NOMO-1 treated with DMSO at 0.1 percent for 48 hours (cell line): Measurements from ENCODE around the gene KCNK2.

Experiments
- DNase-seq: peaks from one replicate; lab custom pipeline; 2025; ENCODE audit not compliant: unreplicated experiment; lab: John Stamatoyannopoulos, UW

KCNK2 gene

GRCh38 chr1:215250913-215251312 lies 168.4 kb downstream of the KCNK2 start:
- no peak for DNase-seq

- DNase-seq, result no peak
Observed at GRCh38 chr1:215251428-215251827, 168.9 kb downstream of the KCNK2 start.

- no peak for DNase-seq
Observed at GRCh38 chr1:215252164-215252563, 169.6 kb downstream of the KCNK2 start.

- peak; percentile 4 for DNase-seq
Observed at GRCh38 chr1:215256936-215257679, 174.6 kb downstream of the KCNK2 start.

- no peak for DNase-seq
Observed at GRCh38 chr1:215260711-215261110, 178.2 kb downstream of the KCNK2 start.

- DNase-seq, result no peak
Observed at GRCh38 chr1:215262106-215262505, 179.6 kb downstream of the KCNK2 start.

- DNase-seq, result no peak
Observed at GRCh38 chr1:215263636-215264035, 181.1 kb downstream of the KCNK2 start.

GRCh38 chr1:215264649-215265048 lies 182.1 kb downstream of the KCNK2 start:
- no peak for DNase-seq

GRCh38 chr1:215267495-215267894 lies 185.0 kb downstream of the KCNK2 start:
- DNase-seq, result no peak

GRCh38 chr1:215269955-215270354 lies 187.4 kb downstream of the KCNK2 start:
- no peak for DNase-seq

- no peak for DNase-seq
Observed at GRCh38 chr1:215273838-215274516, 191.4 kb downstream of the KCNK2 start.

- DNase-seq, result no peak
Observed at GRCh38 chr1:215276582-215276981, 194.0 kb downstream of the KCNK2 start.

- DNase-seq, result no peak
Observed at GRCh38 chr1:215277532-215277931, 195.0 kb downstream of the KCNK2 start.

- DNase-seq, result no peak
Observed at GRCh38 chr1:215279682-215280081, 197.1 kb downstream of the KCNK2 start.

GRCh38 chr1:215282557-215282956 lies 200.0 kb downstream of the KCNK2 start:
- no peak for DNase-seq

- no peak for DNase-seq
Observed at GRCh38 chr1:215285013-215285800, 202.7 kb downstream of the KCNK2 start.
